GM12878 (cell line): Measurements from ENCODE around the gene FHOD3. TPM values are rescaled to one million over a fixed set of nuclear protein-coding genes. Genes with fewer than 3 reads are reported as not detected.

Experiments used
- ATAC-seq: fragments of 200-7000 bp; cut with Tn5 transposase; 3 replicates; pipeline ENCODE4 v1.9.1; 2020; ENCODE audit warnings: mild to moderate bottlenecking, moderate library complexity
- BruUV-seq: library from RNA; stranded (reverse); fragments of 400-500 nt; replicated peaks from 2 replicates; lab custom pipeline; 2021; lab: Mats Ljungman, UMichigan
- CTCF ChIA-PET: fragments of 300-600 bp; sonication (Branson Sonifier 250); formaldehyde crosslinking; extraction: SDS; loops from one replicate; lab custom pipeline; 2021; ENCODE audit warnings: inconsistent platforms; lab: Yijun Ruan, JAX
- POLR2A ChIA-PET: fragments of 350-600 bp; formaldehyde crosslinking; extraction: SDS; loops from one replicate; lab custom pipeline; 2021; ENCODE audit warnings: inconsistent platforms; lab: Charles Lee
- RAD21 ChIA-PET: fragments of 300-600 bp; sonication (Branson Sonifier 250); formaldehyde crosslinking; loops from one replicate; lab custom pipeline; 2023; ENCODE audit warnings: antibody characterized with exemption; ENCODE audit not compliant: unreplicated experiment; lab: Charles Lee
- SMC1A ChIA-PET: fragments of 300-600 bp; sonication (Branson Sonifier 250); formaldehyde crosslinking; loops from one replicate; lab custom pipeline; 2023; ENCODE audit not compliant: unreplicated experiment, uncharacterized antibody; lab: Charles Lee
- DNase-seq: peaks from one replicate; pipeline ENCODE4 v3.0.0-alpha.2; 2011; ENCODE audit warnings: low read depth, low spot score
- FAIRE-seq: peaks from 3 replicates; lab custom pipeline; 2011; peaks lifted over from hg19 to GRCh38; lab: Jason Lieb, UNC
- H2AFZ ChIP-seq: 2 replicates; pipeline ENCODE4 v1.6.0; 2011; ENCODE audit warnings: low read depth, low read length, control low read depth; ENCODE audit not compliant: control insufficient read depth
- H3K27ac ChIP-seq: 2 replicates; pipeline ENCODE4 v1.5.1; 2011; ENCODE audit warnings: control low read depth; ENCODE audit not compliant: control insufficient read depth, insufficient read depth
- H3K27me3 ChIP-seq, 2 experiments: replicated peaks in 1 of 2; 2 replicates each; pipeline versions ENCODE4 v1.6.0 to v1.6.1; 2011; ENCODE audit warnings: low read length in 1 of 2; ENCODE audit not compliant: control insufficient read depth in 2 of 2, insufficient read depth in 2 of 2
- H3K36me3 ChIP-seq, 2 experiments: 2 replicates each; pipeline ENCODE4 v1.5.1; 2011; ENCODE audit warnings: low read length in 1 of 2; ENCODE audit not compliant: control insufficient read depth in 2 of 2, insufficient read depth in 2 of 2
- H3K4me1 ChIP-seq: 2 replicates; pipeline ENCODE4 v1.6.1; 2011; ENCODE audit warnings: mild to moderate bottlenecking, low read length, moderate library complexity, mixed read lengths; ENCODE audit not compliant: control insufficient read depth, insufficient read depth
- H3K4me2 ChIP-seq: 2 replicates; pipeline ENCODE4 v1.6.0; 2011; ENCODE audit warnings: control low read depth; ENCODE audit not compliant: control insufficient read depth, insufficient read depth
- H3K4me3 ChIP-seq: fragments of 200-600 bp; sonication (generic); 2 replicates; pipeline ENCODE4 v1.5.1; 2016
- H3K79me2 ChIP-seq: 2 replicates; pipeline ENCODE4 v1.6.0; 2011; ENCODE audit warnings: low read length; ENCODE audit not compliant: control insufficient read depth, insufficient read depth
- H3K9ac ChIP-seq: 2 replicates; pipeline ENCODE4 v1.8.0; 2011; ENCODE audit warnings: low read length, control low read depth, mixed read lengths; ENCODE audit not compliant: control insufficient read depth, insufficient read depth
- H3K9me3 ChIP-seq: replicated peaks from 3 replicates; pipeline ENCODE4 v1.5.1; 2011; ENCODE audit warnings: mild to moderate bottlenecking, low read length; ENCODE audit not compliant: control insufficient read depth, insufficient read depth
- H4K20me1 ChIP-seq: 2 replicates; pipeline ENCODE4 v1.6.0; 2011; ENCODE audit not compliant: control insufficient read depth, insufficient read depth
- BCL11A ChIP-seq: IDR thresholded peaks from 2 replicates; pipeline ENCODE4 v1.6.1; 2011; ENCODE audit warnings: low read depth, low read length
- EGR1 ChIP-seq, 2 experiments: IDR thresholded peaks; 1 replicate in 1 of 2; 2 replicates in 1 of 2; pipeline ENCODE4 v1.6.1; 2011 to 2012; ENCODE audit warnings: low read depth in 2 of 2, low read length in 2 of 2, borderline replicate concordance in 1 of 2, mild to moderate bottlenecking in 1 of 2, moderate library complexity in 1 of 2
- EZH2 ChIP-seq: IDR thresholded peaks from 2 replicates; pipeline ENCODE4 v1.6.1; 2012; ENCODE audit warnings: low read depth, mild to moderate bottlenecking, control low read depth, inconsistent platforms, low read length, borderline replicate concordance; ENCODE audit not compliant: control insufficient read depth
- MTA2 ChIP-seq: fragments of 450-650 bp; IDR thresholded peaks from 2 replicates; pipeline ENCODE4 v1.6.1; 2016; ENCODE audit warnings: low read depth, mild to moderate bottlenecking, moderate library complexity
- POLR2AphosphoS2 ChIP-seq: IDR thresholded peaks from 2 replicates; pipeline ENCODE4 v1.6.1; 2011; ENCODE audit warnings: low read depth, mild to moderate bottlenecking, low read length, improper control_type of control experiment, moderate library complexity
- SMAD5 ChIP-seq: IDR thresholded peaks from 2 replicates; pipeline ENCODE4 v1.6.1; 2016; ENCODE audit warnings: antibody characterized with exemption, low read depth
- SMARCA5 ChIP-seq: fragments of 450-650 bp; IDR thresholded peaks from 2 replicates; pipeline ENCODE4 v1.6.1; 2017; ENCODE audit warnings: mild to moderate bottlenecking
- SRF ChIP-seq, 2 experiments: IDR thresholded peaks; 2 replicates each; pipeline ENCODE4 v1.6.1; 2011; ENCODE audit warnings: low read depth in 2 of 2, low read length in 2 of 2, mild to moderate bottlenecking in 1 of 2, moderate library complexity in 1 of 2
- YBX1 ChIP-seq: fragments of 450-650 bp; IDR thresholded peaks from 2 replicates; pipeline ENCODE4 v1.6.1; 2016; ENCODE audit warnings: antibody characterized with exemption
- ZNF207 ChIP-seq: fragments of 450-650 bp; IDR thresholded peaks from 2 replicates; pipeline ENCODE4 v1.6.1; 2014; ENCODE audit warnings: antibody characterized with exemption, mild to moderate bottlenecking, borderline replicate concordance
- ZNF274 ChIP-seq: IDR thresholded peaks from one replicate; pipeline ENCODE4 v1.8.0; 2011; ENCODE audit not compliant: insufficient read length, insufficient read depth
- ZNF622 ChIP-seq: fragments of 450-650 bp; IDR thresholded peaks from 2 replicates; pipeline ENCODE4 v1.6.1; 2017; ENCODE audit warnings: mild to moderate bottlenecking, inconsistent platforms
- WGBS: methylation state at CpG from one replicate; pipeline ENCODE4 v1.1.6; 2016; ENCODE audit warnings: low lambda C conversion rate; ENCODE audit not compliant: insufficient replicate concordance, insufficient coverage; ENCODE audit errors: missing lambda C conversion rate; 5-methylcytosine and 5-hydroxymethylcytosine counted together
- in situ Hi-C: fragments of 300-500 bp; cut with MboI; formaldehyde crosslinking; loops from 9 replicates; pipeline ENCODE4 v1.14.3; 2018; ENCODE audit warnings: mixed read lengths
- intact Hi-C: fragments of 100-400 bp; cut with micrococcal nuclease; formaldehyde crosslinking; loops from one replicate; pipeline ENCODE4 v1.14.2; 2022; ENCODE audit not compliant: unreplicated experiment
- polyA plus RNA-seq, 11 experiments: library from polyadenylated mRNA; depleted of rRNA in 4 of 11; unstranded in 6 of 11; stranded (reverse) in 5 of 11; fragments of >200 nt; fragmentation: Nextera tagmentation in 4 of 11; fragmentation: Illumina TruSeq in 1 of 11; extraction: Ambion mirVana in 4 of 11; extraction: Trizol in 1 of 11; gene quantifications; 1 replicate in 1 of 11; 2 replicates in 10 of 11; pipeline versions ENCODE4 v1.2.1 to v1.2.3, GENCODE V29; 2011 to 2016; ENCODE audit warnings: inconsistent platforms in 2 of 11, missing spikeins in 2 of 11, low read depth in 1 of 11
- total RNA-seq, 4 experiments: library from RNA; depleted of rRNA in 3 of 4; stranded (reverse); fragments of >200 nt in 3 of 4; fragmentation: Illumina TruSeq in 1 of 4; extraction: Trizol in 1 of 4; gene quantifications; 2 replicates each; pipeline versions ENCODE4 v1.2.1 to v1.2.3, GENCODE V29; 2013 to 2021
- TF ChIP-seq, protein P1 (sequence below): IDR thresholded peaks from 2 replicates; pipeline ENCODE4 v1.6.1; 2011; ENCODE audit warnings: borderline replicate concordance, low read depth, mild to moderate bottlenecking, moderate library complexity, low read length; ENCODE audit not compliant: insufficient read depth, poor library complexity, severe bottlenecking

FHOD3 gene
- total and polyA plus RNA-seq, 10 of the 15 experiments (the other 5 are each of a cell fraction or from before 2014, with no cell fraction given), result 0.77 to 26.7 (median 10.4) TPM

DNA sequence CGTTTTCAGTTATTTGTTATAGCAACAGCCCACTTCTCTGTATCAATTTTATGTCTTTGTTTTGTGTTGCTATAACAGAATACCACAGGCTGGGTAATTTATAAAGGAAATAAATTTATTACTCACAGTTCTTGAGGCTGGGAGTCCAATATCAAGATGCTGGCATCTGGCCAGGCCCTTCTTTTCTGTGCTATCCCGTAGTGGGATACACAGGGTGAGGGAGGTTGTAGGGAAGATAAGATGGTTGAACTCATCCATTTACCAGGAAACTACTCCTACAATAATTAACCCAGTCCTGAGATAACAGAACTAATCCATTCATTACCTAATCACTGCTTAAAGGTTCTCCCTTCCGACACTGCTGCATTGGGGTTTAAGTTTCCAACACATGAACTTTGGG, 310.6 kb downstream of the FHOD3 start:
- no peak for FAIRE-seq

More for the DNA sequence above, 310.6 kb downstream of the FHOD3 start:
- no peak for TF ChIP-seq POLR2AphosphoS2
- no peak for TF ChIP-seq BCL11A
- no peak for TF ChIP-seq SRF (IDR thresholded peaks at IDR 0.05; ENCODE audit: low read depth in 2 of 2, low read length in 2 of 2)
- TF ChIP-seq SMARCA5, result no peak
- TF ChIP-seq SMAD5, result no peak
- TF ChIP-seq ZNF207, result no peak
- no peak for TF ChIP-seq YBX1
- TF ChIP-seq EGR1 (IDR thresholded peaks at IDR 0.05; ENCODE audit: borderline replicate concordance in 1 of 2, low read depth in 2 of 2, low read length in 2 of 2), result no peak
- TF ChIP-seq MTA2, result no peak
- no peak for TF ChIP-seq EZH2
- TF ChIP-seq ZNF622, result no peak
- TF ChIP-seq, protein P1, sequence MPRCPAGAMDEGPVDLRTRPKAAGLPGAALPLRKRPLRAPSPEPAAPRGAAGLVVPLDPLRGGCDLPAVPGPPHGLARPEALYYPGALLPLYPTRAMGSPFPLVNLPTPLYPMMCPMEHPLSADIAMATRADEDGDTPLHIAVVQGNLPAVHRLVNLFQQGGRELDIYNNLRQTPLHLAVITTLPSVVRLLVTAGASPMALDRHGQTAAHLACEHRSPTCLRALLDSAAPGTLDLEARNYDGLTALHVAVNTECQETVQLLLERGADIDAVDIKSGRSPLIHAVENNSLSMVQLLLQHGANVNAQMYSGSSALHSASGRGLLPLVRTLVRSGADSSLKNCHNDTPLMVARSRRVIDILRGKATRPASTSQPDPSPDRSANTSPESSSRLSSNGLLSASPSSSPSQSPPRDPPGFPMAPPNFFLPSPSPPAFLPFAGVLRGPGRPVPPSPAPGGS, result no peak
- TF ChIP-seq ZNF274, result no peak
- no TSS peak for BruUV-seq
- ATAC-seq (no peak), DNase-seq (no peak)
- ChIA-PET CTCF (interaction anchor here (0.5 to 1.4 kb wide), 5 partner anchors 9 to 317 kb away, joined by 3 to 4 read pairs (median 3); no protein-coding TSS in a partner anchor), SMC1A (interaction anchor here (0.6 to 1.2 kb wide), 4 partner anchors 13 to 99 kb away, joined by 3 to 4 read pairs (median 3); no protein-coding TSS in a partner anchor), RAD21 (no interaction called here), POLR2A (no interaction called here)
- H3K9ac ChIP-seq, result no peak overlapping the region
- in situ Hi-C loops (no loop called here), intact Hi-C loops (no loop called here)
- no peak overlapping the region for H3K4me3 ChIP-seq
- H2AFZ ChIP-seq, result no peak overlapping the region
- WGBS, result 76% methylated on average over 3 of the region's 3 CpGs
- H3K4me1 ChIP-seq, result no peaks in the 10 kb centered on the region
- H3K79me2 ChIP-seq, result no peaks in the 10 kb centered on the region
- H4K20me1 ChIP-seq, result no peaks in the 10 kb centered on the region
- H3K36me3 ChIP-seq, result peaks cover 0 to 3% of the 10 kb centered on the region in 2 experiments; a peak in 2 of 4 replicates
- H3K27ac ChIP-seq, result no peak overlapping the region
- H3K9me3 ChIP-seq, result no peaks in the 10 kb centered on the region
- H3K4me2 ChIP-seq, result no peak overlapping the region
- H3K27me3 ChIP-seq, result no peaks in the 10 kb centered on the region
